Fibroblast of gingiva (primary cell): ENCODE results near the gene OTOGL.
A peak's percentile ranks its signal among the peaks of the same experiment; 100 is the strongest.
"Not testable (repeated sequence)": the region's sequence is repeated elsewhere in the genome, so short reads cannot be mapped to it uniquely, and the experiment has no call there.

Experiments used
- DNase-seq: peaks from one replicate; pipeline ENCODE4 v3.0.0-alpha.2; 2011; ENCODE audit warnings: low read depth

The OTOGL gene

DNA sequence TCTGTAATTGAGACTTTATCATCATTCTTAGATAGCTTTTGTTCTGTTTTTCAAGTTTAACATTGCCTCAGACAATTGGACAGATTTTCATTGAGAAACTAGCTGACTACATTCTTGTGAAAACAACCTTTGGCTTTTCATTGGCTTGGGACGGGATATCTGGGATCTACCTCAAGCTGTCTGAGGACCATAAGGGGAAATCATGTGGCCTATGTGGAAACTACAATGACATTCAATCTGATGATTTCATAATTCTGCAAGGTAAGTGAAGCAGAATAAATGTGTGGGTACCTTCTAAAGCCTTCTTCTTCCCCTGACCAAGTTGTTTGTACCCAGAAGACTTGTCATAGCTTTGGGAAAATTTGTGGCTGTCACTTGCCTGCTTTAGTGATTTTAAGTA is 133.5 kb downstream of the OTOGL start:
- DNase-seq: no peak

DNA sequence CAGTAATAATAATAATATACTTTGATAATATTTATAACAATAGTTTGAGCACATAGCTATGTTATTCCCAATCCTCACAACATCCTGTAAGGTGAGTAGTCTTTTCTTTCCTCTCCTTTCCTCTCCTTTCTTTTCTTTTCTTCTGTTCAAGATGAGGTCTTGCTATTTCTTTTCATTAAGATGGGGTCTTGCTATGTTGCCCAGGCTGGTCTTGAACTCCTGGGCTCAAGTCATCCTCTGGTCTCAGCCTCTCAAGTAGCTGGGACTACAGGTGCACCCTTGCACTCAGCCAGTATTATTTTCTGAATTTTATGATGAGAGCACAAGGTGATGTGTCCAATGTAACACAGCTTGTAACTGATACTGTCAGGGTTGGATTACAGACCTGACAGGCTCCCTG is 134.6 kb downstream of the OTOGL start:
- no peak for DNase-seq

DNA sequence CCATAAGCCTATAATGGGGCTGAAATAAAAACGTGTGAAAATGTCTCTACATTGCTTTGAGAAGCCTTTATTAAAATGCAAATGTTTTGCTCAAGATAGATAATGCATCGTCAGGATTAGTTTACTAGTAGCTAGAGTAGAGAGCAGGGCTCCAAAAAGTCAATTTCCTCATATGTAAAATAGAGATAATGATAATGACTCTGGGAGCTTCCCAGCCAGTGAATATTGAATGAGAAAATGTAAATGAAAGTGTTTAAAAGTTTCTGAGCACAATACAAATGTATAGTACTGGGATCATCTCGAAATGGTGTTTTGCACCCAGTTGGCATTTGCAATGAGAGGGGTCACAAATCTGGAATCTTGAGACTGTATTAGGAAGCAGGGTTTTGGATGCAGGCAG is 135.3 kb downstream of the OTOGL start:
- no peak for DNase-seq

DNA sequence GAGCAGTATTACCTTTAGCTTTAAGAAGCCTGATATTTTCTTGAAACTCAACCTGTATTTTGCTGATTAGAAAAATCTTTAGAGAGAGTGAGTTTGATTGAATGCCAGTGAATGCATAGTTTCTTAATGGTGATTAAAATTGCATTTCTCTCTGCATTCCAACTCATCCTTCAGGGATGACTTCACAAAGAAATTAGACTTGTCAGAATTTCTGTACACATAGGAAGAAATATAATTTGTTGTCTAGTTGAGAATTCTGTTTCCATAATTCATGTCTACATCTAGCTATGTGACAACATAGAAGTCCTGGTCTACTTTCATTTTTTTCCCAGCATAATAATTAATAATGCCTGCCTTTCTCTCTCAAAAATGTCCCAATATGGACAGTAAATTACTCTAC is 136.6 kb downstream of the OTOGL start:
- DNase-seq: no peak

DNA sequence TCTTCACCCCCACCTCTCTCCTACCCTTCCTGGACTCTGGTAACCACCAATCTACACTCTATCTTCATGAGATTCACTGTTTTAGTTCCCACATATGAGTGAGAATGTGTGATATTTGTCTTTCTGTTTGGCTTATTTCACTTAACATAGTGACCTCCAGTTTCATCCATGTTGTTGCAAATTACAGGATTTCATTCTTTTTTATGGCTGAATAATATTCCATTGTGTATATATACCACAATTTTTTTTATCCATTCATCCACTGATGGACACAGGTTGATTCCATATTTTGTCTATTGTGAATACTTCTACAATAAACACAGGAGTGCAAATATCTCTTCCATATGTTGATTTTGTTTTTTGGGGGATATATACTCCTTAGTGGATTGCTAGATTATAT is 140.5 kb downstream of the OTOGL start:
- no peak for DNase-seq

DNA sequence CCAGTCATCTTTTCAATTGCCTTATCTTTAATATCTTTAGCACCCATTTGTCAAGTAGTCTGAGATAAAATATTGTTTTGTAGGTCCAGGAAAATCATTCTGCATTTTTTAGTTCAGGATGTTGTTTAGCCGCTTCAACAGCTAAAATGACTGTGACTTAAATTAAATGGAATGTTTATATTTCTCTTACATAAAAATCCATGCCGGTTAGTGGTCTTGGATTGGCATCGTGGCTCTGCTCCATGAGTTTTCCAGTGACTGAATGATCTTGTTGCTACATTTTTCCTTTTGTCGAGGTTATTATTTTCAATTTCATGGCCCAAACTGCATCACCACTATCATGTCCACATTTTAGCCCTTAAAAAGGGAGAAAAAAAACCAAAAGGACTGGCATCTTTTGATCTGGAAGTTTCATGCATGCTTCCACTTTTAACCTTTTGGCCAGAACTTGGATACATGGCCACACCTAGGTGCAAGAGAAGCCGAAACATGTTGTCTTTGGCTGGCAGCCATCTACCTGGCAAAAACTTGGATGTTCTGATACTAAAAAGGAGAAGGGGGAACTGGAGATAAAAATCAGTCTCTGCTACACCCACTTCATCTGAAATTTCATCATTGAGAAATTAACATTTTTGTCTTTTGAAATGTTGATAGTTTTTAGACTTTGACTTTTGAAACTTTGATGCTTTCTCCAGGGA is 142.4 kb downstream of the OTOGL start:
- peak; percentile 25 for DNase-seq

DNA sequence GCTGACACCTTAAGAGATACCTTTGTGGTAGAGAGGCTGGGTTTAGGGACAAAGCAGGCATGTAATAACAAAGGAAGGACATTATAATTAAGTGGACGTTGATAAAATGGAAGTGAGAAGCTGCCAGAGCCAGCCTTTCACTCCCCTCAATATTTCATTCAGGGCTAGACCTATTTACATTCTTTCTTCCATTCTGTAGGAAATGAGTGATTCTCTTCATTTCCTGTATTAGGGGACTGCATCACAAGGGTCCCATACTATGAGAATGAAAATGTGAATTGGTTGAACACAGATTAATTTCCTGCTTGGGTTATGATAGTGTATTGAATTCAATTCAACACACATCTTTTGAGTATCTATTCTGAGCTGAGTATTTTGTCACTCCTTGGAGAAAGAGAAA is 143.0 kb downstream of the OTOGL start:
- no peak for DNase-seq

DNA sequence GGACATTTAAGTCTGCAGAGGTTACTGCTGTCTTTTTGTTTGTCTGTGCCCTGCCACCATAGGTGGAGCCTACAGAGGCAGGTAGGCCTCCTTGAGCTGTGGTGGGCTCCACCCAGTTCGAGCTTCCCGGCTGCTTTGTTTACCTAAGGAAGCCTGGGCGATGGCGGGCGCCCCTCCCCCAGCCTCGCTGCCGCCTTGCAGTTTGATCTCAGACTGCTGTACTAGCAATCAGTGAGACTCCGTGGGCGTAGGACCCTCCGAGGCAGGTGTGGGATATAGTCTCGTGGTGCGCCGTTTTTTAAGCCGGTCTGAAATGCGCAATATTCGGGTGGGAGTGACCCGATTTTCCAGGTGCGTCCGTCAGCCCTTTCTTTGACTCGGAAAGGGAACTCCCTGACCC is 150.2 kb downstream of the OTOGL start:
- not testable (repeated sequence) for DNase-seq

DNA sequence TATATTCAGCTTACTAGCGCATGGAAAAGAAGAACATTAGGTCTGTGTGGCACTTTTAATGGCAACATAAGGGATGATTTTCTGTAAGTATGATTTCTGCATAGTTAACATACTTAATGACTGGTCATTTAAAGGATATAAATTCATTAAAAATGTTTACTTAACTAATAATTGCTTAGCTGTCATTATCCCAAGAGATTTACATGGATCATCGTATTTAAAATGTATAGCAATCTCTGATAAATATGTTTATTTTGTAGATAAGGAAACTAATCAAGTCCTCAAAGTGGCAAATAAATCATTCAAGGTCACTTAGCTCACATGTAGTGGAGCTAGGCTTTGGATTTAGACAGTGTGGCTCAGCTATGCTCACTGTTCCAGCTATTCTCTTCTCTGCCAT is 158.6 kb downstream of the OTOGL start:
- no peak for DNase-seq

DNA sequence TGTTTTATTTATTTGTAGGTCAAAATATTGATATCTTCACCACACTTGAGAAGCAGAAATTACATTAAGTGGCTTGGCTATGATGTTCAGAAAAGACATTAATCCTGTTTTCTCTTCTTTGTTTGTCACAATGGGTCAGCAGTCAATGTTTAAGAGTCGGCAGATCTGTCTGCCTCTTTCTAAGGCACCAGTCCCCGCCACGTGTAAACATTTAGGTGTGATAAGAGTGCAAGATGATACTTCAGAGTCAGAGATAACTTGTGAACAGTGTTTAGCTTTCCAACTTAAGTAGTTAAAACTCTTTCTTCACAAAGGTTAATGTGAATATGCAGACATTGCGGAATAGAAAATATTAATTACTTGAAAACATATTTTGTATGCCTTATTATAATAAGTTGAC is 160.9 kb downstream of the OTOGL start:
- no peak for DNase-seq

DNA sequence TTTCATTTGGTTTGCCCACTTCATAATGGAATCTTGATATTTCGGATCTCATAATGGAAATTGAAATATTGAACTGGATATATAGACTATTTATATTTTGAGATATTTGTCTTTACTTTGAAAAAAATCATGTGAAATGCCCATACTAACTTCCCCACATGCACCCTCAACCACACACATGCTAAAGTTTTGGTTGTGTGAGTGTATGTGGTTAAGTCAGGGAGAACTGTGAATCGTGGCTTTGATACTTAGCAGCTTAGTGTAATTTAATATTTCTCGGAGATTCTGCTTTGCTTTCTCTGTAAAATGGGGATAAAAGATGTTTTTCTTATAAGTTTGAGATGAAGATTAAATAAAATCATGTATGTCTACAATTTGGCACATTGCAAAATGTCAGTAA is 162.1 kb downstream of the OTOGL start:
- DNase-seq: no peak

DNA sequence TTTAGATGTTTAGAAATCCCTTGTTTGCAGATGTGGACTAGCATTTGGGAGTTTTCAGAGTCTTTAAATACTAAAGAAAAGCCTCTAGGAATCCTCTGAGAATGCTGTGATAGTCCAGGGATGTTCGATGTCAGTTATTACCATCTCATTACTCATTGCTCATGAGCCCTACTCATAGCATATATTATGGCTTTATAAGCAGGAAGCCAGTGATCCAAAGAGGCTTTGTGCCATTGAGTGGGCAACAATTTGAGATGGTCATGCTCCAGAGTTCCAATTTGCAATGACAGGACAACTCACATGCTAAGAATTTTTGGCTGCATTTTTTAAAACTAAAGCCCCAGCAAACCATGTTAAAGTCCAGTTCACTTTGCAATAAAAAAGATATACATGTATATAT is 163.0 kb downstream of the OTOGL start:
- peak; percentile 17 for DNase-seq

DNA sequence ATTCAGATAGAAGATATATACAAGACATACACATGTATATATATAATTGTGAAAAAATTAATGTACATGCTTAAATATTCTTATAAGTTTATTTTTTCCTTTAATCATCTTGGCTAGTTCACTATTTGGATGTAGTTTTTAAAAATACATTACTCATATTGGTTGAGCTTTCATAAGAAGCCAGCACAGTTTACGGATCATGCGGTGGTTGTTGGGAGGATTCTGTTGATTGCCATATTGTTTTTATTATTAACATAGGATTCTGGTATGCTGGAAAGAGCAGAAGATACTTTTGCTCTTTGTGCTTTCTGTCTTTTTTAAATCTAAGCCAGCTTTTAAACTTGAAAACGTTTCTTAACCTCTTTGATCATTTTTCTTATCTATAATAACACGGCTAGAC is 163.4 kb downstream of the OTOGL start:
- DNase-seq: peak; percentile 64

DNA sequence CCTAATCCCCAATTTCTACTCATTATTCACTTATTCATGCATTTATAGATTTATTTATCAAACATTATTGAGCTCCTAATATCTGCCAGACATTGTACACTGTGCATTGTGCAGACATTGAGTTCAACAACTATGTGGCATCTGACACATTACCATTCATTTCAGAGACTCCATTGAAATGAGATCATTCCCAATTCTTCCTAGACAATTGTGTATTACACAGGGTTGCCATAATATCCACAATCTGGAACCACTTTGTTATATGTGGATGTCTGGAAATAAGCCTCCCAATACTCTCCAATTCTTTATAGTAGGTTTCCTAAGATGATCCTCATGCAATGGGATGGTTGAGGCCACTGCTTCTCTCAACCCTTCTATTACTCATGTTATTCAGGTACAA is 165.0 kb downstream of the OTOGL start:
- DNase-seq: no peak

DNA sequence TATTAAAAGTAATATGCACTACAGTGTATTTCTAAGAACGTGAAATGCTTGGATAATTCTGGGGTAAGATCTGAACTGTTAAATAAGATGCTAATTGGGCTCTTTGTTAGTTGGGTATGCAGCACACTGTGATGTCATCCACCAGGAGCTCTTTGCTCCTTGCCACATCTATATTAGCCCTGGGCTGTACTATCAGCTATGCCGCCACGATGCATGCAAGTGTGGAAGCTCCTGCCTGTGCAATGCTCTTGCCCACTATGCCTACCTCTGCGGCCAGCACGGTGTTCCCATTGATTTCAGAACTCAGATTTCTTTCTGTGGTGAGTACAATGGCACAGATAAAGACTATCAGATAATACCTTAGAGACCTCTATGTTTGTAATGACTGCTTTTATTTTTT is 165.6 kb downstream of the OTOGL start:
- DNase-seq: no peak

DNA sequence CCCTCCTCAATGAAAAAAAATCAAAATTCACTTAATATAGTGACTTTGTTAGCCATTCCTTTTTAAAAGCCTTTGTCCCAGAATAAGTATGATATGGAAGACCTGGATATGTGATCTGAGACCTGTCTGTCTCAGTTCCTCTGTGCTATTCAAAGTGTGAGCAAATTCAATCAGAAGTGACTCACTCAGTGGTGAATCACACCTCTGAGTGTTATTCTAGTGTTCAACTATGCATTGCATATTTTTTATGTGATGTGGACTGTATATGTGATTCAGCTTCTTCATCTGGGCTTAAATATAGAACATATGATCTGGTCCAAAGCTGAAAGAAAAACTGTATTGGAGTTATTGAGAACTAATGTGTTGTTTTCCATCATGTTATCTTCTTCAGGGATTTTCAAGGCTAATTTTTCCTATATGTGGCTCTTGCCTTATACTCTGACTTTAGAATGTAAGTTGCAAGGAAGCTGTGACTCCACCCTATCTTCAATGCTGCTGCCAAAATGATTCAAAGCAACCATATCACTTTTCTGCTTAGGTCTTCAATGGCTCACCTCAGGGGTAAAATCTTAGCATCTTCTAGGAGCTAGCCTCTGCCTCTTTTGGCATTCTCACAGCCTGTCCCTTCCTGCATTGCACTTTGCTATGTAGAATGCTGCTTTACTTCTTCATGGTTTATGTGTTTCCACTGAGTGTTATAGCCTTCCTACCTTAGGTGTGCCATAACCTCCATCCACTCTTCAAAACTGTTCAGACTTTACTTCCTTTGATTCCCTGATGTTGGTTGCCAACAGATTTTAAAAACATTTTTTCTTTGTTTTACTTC is 169.8 kb downstream of the OTOGL start:
- peak; percentile 44 for DNase-seq

DNA sequence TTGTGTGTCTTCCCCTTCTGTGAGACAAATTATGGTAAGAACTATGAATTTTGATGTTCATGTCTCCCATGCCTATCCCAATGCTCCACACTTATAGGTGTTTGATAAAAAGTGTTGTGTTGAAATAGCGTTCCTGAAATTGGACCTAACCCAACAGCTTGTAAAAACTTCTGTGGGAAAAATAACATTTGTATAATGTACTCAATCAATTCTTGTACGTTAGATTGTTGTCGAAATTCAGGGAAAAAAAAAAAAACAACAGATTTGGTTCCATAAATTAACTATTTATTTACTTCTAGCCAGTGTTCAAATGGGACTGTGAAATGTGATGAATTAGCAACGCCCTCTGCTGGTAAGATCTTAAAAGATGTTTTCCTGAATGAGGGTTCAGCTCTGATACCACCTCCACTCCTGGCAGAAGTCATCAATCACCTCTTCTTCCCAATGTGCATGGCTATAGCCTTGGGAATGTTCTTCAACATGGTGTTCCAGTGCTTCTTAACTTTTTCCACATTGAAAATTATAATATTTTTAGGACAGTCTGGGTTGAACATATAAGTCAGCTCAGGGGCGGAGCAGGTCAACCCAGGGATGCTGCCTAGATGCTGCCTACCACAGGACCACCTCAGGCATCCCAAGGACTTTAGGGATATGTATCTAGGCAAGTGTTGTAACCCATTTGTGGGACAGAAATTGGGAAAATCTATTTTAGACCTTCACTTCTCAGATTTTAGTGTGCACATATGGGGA is 170.6 kb downstream of the OTOGL start:
- peak; percentile 31 for DNase-seq

DNA sequence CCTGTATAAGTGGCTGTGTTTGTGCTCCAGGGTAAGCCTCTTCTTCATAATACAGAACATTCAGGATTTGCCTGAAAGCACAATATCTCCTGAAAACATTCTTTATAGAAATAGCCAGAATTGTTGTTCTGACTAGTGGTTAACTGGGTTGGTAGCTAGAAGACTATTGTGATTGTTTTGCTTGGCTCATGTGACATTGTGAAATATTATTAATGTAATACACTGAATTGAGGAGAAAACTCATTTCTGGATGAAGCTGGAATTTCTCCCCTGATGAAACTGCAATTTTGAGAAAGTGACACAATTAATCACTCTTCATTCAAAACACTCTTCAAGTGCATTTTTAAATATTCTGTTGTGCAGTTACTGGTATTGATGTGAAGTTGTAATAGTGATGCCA is 172.4 kb downstream of the OTOGL start:
- DNase-seq: peak; percentile 53

DNA sequence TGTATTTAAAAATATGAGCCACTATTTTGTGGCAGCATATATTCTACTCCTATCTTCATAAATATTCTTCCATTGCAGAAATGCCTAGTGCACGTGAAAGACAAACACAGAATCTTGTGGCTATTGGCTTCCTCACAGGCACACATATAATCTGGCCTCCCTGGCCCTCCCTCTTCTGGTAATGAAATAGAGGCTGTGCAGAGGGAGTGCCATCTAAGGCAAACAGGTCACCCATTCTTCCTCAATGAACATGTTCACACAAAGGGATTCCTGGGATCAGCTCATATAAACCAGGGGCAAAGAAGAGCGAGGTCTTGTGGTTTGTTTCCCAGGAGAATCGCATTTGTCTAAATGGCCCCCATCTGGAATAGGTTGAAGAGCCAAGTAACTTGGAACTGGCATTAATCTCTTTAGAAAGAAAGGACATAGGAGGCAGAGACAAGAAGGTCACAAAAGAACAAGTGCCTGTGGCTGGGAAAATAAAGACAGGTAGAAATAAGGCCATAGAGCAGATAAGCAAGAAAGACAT is 173.1 kb downstream of the OTOGL start:
- peak; percentile 7 for DNase-seq

DNA sequence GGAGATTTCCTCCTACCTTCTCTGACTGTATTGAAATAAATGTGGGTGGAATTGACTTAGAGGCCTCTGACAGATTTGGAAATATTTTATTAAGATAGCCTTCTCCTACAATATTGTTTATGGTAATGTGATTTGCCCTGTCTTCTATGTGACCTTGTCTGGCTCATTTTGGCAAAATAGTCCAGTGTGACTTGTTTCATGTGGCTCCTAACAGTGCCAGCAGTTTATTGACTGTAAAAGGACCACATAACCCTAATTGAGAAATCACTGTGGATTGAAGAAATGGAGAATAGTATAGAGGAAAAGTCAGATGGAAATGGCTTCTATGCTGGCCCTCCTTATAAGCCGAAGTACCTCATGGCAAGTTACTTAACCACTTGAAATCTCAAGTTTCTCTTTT is 173.8 kb downstream of the OTOGL start:
- no peak for DNase-seq

DNA sequence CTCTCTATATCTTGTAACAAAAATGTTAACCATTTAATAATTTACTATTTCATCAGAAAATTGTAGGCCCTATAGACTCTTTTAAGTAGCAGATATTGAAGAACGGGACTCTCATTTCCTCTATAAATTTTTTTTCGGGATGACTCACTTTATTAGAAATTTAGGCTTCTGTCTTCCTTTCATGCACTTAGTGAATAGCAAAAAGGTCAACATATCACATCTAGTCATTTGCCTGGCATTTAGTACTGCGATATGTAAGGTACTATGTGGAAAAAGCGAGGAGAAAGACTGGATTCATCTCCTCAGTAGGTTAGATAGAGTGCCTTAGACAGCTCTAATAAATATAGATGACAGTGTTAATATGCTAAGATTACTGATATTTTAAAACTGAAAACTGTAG is 178.4 kb downstream of the OTOGL start:
- no peak for DNase-seq

DNA sequence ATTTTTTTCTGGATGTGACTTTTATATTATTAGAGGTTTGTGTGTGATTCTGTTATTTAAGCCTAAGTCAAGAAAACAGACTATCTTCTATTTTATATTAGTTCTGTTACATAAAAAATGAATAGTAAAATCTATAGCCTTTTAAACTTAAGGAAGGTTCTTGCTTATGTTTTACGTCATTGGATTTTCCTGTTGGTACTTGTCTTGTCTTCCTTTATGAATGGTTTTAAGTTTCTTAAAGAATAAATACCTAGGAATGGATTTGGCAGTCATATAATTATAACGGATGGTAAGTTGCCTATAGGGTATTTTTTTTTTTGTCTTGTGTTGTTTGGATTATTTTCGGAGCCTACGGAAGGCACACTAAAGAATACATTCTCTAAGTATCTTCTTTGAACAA is 182.9 kb downstream of the OTOGL start:
- DNase-seq: no peak

DNA sequence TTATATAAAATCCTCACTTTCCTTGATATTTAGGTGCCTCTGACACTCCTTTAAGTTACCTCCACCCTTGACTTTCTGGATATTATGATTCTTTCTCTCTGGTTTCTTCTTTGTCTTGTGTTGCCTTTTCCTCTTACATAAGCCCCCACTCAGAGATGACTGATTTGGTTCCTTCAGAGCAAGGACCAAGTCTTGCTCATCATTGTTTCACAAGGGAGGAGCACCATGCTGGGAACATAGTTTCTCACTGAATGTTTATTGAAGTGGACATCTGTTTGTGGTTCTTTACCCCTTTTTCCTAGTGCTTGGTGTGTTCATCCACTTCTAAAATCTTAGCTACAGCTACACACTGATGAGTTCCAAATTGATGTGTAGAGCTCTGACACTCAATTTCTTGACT is 183.4 kb downstream of the OTOGL start:
- peak; percentile 37 for DNase-seq
